MG63 (cell line): ENCODE results near the gene SYNJ2. TPM values are rescaled to one million over a fixed set of nuclear protein-coding genes. Genes with fewer than 3 reads are reported as not detected.
"Not testable (repeated sequence)": the region's sequence is repeated elsewhere in the genome, so short reads cannot be mapped to it uniquely, and the experiment has no call there.

Experiments
- DNase-seq: peaks from one replicate; pipeline ENCODE4 v3.0.0-alpha.2; 2020
- H3K27me3 ChIP-seq: fragments of 250-450 bp; sonication (Bioruptor Pico); 2 replicates; pipeline ENCODE4 v1.5.1; 2020; ENCODE audit warnings: mild to moderate bottlenecking, moderate library complexity
- H3K36me3 ChIP-seq: fragments of 250-450 bp; sonication (Bioruptor Pico); 2 replicates; pipeline ENCODE4 v1.5.1; 2020; ENCODE audit warnings: mild to moderate bottlenecking, moderate library complexity
- H3K4me3 ChIP-seq: fragments of 250-450 bp; sonication (Bioruptor Pico); 2 replicates; pipeline ENCODE4 v1.5.1; 2020; ENCODE audit warnings: mild to moderate bottlenecking, moderate library complexity
- H3K9me3 ChIP-seq: fragments of 250-450 bp; sonication (Bioruptor Pico); 2 replicates; pipeline ENCODE4 v1.5.1; 2020; ENCODE audit warnings: mild to moderate bottlenecking, moderate library complexity
- total RNA-seq: library from RNA; depleted of rRNA; stranded (reverse); fragments of >200 nt; shearing (Covaris generic); gene quantifications from 2 replicates; pipeline ENCODE4 v1.2.3, GENCODE V29; 2014; ENCODE audit warnings: low replicate concordance

The SYNJ2 gene
- total RNA-seq, 1 experiment from 2014 or later: 35.5 TPM

- Histone ChIP-seq H3K4me3 (no peak overlapping the region), H3K9me3 (peaks cover 11% of the 10 kb centered on the region), H3K36me3 (peaks cover under 1% of the 10 kb centered on the region; the same call in 1 of the 2 replicates), H3K27me3 (no peaks in the 10 kb centered on the region)
- DNase-seq: peak; percentile 26
Measured at GRCh38 chr6:157952861-157953351, 28.8 kb upstream of the SYNJ2 start.

- DNase-seq: no peak
- H3K4me3 ChIP-seq: no peak overlapping the region
- peaks cover 10% of the 10 kb centered on the region for H3K9me3 ChIP-seq
- H3K27me3 ChIP-seq: no peaks in the 10 kb centered on the region
- no peaks in the 10 kb centered on the region for H3K36me3 ChIP-seq
Measured at GRCh38 chr6:157953580-157954091, 28.0 kb upstream of the SYNJ2 start.

- no peaks in the 10 kb centered on the region for H3K27me3 ChIP-seq
- no peak overlapping the region for H3K4me3 ChIP-seq
- H3K9me3 ChIP-seq: peaks cover 16% of the 10 kb centered on the region
- DNase-seq: no peak
- no peaks in the 10 kb centered on the region for H3K36me3 ChIP-seq
Measured at GRCh38 chr6:157954150-157955117, 27.2 kb upstream of the SYNJ2 start.

- no peaks in the 10 kb centered on the region for H3K27me3 ChIP-seq
- peaks cover 18% of the 10 kb centered on the region for H3K9me3 ChIP-seq
- H3K36me3 ChIP-seq: no peaks in the 10 kb centered on the region
- no peak for DNase-seq
- H3K4me3 ChIP-seq: no peak overlapping the region
Measured at GRCh38 chr6:157955675-157956074, 26.0 kb upstream of the SYNJ2 start.

GRCh38 chr6:157956171-157956730 lies 25.4 kb upstream of the SYNJ2 start:
- DNase-seq: no peak
- Histone ChIP-seq H3K4me3 (no peak overlapping the region), H3K27me3 (no peaks in the 10 kb centered on the region), H3K9me3 (peaks cover 18% of the 10 kb centered on the region), H3K36me3 (no peaks in the 10 kb centered on the region)

GRCh38 chr6:157959451-157960227 lies 22.0 kb upstream of the SYNJ2 start:
- Histone ChIP-seq H3K9me3 (peaks cover 18% of the 10 kb centered on the region), H3K4me3 (no peak overlapping the region), H3K36me3 (no peaks in the 10 kb centered on the region), H3K27me3 (no peaks in the 10 kb centered on the region)
- no peak for DNase-seq

- no peak for DNase-seq
- Histone ChIP-seq H3K9me3 (peaks cover 18% of the 10 kb centered on the region), H3K36me3 (no peaks in the 10 kb centered on the region), H3K27me3 (no peaks in the 10 kb centered on the region), H3K4me3 (no peak overlapping the region)
Measured at GRCh38 chr6:157961153-157961831, 20.4 kb upstream of the SYNJ2 start.

- no peak overlapping the region for H3K4me3 ChIP-seq
- no peak for DNase-seq
- H3K9me3 ChIP-seq: peaks cover 18% of the 10 kb centered on the region
- H3K36me3 ChIP-seq: no peaks in the 10 kb centered on the region
- H3K27me3 ChIP-seq: no peaks in the 10 kb centered on the region
Measured at GRCh38 chr6:157961832-157962575, 19.7 kb upstream of the SYNJ2 start.

GRCh38 chr6:157962601-157963302 lies 18.9 kb upstream of the SYNJ2 start:
- H3K4me3 ChIP-seq: no peak overlapping the region
- DNase-seq: no peak
- no peaks in the 10 kb centered on the region for H3K27me3 ChIP-seq
- peaks cover 18% of the 10 kb centered on the region for H3K9me3 ChIP-seq
- no peaks in the 10 kb centered on the region for H3K36me3 ChIP-seq

- H3K9me3 ChIP-seq: peaks cover 9% of the 10 kb centered on the region; the same call in 1 of the 2 replicates
- no peak overlapping the region for H3K4me3 ChIP-seq
- DNase-seq: no peak
- H3K36me3 ChIP-seq: no peaks in the 10 kb centered on the region
- no peaks in the 10 kb centered on the region for H3K27me3 ChIP-seq
Measured at GRCh38 chr6:157964100-157964499, 17.6 kb upstream of the SYNJ2 start.

- no peak for DNase-seq
- H3K27me3 ChIP-seq: no peaks in the 10 kb centered on the region
- no peaks in the 10 kb centered on the region for H3K36me3 ChIP-seq
- H3K9me3 ChIP-seq: no peaks in the 10 kb centered on the region
- H3K4me3 ChIP-seq: no peak overlapping the region
Measured at GRCh38 chr6:157965387-157965786, 16.3 kb upstream of the SYNJ2 start.

GRCh38 chr6:157966589-157966977 lies 15.1 kb upstream of the SYNJ2 start:
- Histone ChIP-seq H3K36me3 (no peaks in the 10 kb centered on the region), H3K4me3 (no peak overlapping the region), H3K9me3 (no peaks in the 10 kb centered on the region), H3K27me3 (no peaks in the 10 kb centered on the region)
- no peak for DNase-seq

- H3K36me3 ChIP-seq: no peaks in the 10 kb centered on the region
- no peaks in the 10 kb centered on the region for H3K9me3 ChIP-seq
- H3K27me3 ChIP-seq: no peaks in the 10 kb centered on the region
- H3K4me3 ChIP-seq: no peak overlapping the region
- DNase-seq: no peak
Measured at GRCh38 chr6:157967020-157967419, 14.6 kb upstream of the SYNJ2 start.

GRCh38 chr6:157967486-157967885 lies 14.2 kb upstream of the SYNJ2 start:
- no peak for DNase-seq
- no peaks in the 10 kb centered on the region for H3K9me3 ChIP-seq
- H3K36me3 ChIP-seq: no peaks in the 10 kb centered on the region
- no peak overlapping the region for H3K4me3 ChIP-seq
- H3K27me3 ChIP-seq: no peaks in the 10 kb centered on the region

GRCh38 chr6:157972177-157972576 lies 9.5 kb upstream of the SYNJ2 start:
- H3K9me3 ChIP-seq, H3K27me3 ChIP-seq, H3K36me3 ChIP-seq, DNase-seq, H3K4me3 ChIP-seq: not testable (repeated sequence)
